ENCODE measurements around the gene FANCI.
A peak's percentile ranks its signal among the peaks of the same experiment; 100 is the strongest.

Gene FANCI

DNA sequence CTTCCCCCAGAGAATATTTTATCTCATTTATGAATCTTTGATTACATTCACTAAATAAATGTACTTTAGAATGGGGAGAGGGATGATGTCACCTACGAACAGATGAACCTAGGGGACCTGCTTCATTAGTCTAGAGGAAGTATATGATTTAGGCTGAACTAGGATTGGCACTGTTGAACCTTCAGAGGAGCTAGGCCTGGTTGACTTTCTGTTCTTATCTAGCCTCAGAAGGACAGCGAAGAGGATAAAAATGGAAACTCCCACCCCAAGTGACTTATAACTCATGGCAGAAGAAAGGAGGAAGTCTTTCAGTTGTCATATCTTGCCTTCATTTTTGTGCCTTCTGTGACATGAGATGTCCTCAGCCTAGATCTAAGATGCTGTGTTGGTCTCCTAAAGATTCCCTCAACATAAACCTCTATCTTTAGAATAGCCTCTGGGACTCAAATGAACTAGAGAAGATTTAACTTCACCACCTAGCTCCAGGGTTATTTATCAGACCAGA lies 48.2 kb downstream of the FANCI start:
- Histone ChIP-seq H3K9me3 (ENCODE audit: control insufficient read depth, insufficient read depth, low read depth, low read length) (no peaks in the 10 kb centered on the region), H3K27ac (ENCODE audit: extremely low read depth, low read depth, low read length) (no peak overlapping the region), H3K36me3 (ENCODE audit: control insufficient read depth in 2 of 2, insufficient read depth in 1 of 2, low read length in 2 of 2) (peaks cover 78 to 88% of the 10 kb centered on the region in 2 experiments), H3K4me3 (ENCODE audit: low read depth, low read length) (no peak overlapping the region), H3K4me1 (ENCODE audit: control insufficient read depth, insufficient read depth, low read length) (no peaks in the 10 kb centered on the region)
- CTCF ChIA-PET: interaction anchor here (0.6 to 2.3 kb wide), 7 partner anchors 11 to 181 kb away, joined by 3 to 12 read pairs (median 3); partner anchors contain the start of gene POLG
- TF ChIP-seq ZNF266 (tag by site-specific recombination; IDR thresholded peaks at IDR 0.05; ENCODE audit: low read depth) (no peak), ZNF146 (tag by site-specific recombination; IDR thresholded peaks at IDR 0.05) (no peak)
- POLR2A ChIA-PET: no interaction called here

DNA sequence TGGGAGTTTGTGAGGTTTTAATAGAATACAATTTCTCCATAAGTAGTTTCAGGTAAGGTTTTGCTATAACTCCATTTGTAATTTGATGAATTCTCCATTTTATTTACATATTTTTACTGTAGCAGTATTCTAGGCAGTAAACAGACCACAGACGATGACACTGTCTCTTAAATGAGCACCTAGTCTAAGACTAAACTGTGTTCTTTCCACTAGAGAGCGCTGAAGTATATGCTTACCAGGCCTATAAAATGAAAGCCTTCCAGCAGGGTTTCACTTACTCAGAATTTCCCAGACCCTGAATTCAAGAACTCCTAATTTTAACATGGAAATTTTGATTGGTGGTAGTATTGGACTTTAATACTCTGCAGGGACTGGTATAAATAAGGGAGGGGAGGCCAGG lies 49.2 kb downstream of the FANCI start:
- Histone ChIP-seq H3K36me3 (ENCODE audit: control insufficient read depth in 2 of 2, insufficient read depth in 1 of 2, low read length in 2 of 2) (peaks cover 70 to 88% of the 10 kb centered on the region in 2 experiments), H3K4me1 (ENCODE audit: control insufficient read depth, insufficient read depth, low read length) (no peaks in the 10 kb centered on the region), H3K27ac (ENCODE audit: extremely low read depth, low read depth, low read length) (no peak overlapping the region), H3K9me3 (ENCODE audit: control insufficient read depth, insufficient read depth, low read depth, low read length) (no peaks in the 10 kb centered on the region), H3K4me3 (ENCODE audit: low read depth, low read length) (no peak overlapping the region)
- POLR2A ChIA-PET: no interaction called here
- TF ChIP-seq, protein P1, sequence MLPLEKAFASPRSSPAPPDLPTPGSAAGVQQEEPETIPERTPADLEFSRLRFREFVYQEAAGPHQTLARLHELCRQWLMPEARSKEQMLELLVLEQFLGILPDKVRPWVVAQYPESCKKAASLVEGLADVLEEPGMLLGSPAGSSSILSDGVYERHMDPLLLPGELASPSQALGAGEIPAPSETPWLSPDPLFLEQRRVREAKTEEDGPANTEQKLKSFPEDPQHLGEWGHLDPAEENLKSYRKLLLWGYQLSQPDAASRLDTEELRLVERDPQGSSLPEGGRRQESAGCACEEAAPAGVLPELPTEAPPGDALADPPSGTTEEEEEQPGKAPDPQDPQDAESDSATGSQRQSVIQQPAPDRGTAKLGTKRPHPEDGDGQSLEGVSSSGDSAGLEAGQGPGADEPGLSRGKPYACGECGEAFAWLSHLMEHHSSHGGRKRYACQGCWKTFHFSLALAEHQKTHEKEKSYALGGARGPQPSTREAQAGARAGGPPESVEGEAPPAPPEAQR (tag by site-specific recombination; IDR thresholded peaks at IDR 0.05): no peak
- TF ChIP-seq ZNF19 (tag by site-specific recombination; IDR thresholded peaks at IDR 0.05; ENCODE audit: low read depth) (no peak), KLF9 (tag by site-specific recombination; IDR thresholded peaks at IDR 0.05; ENCODE audit: low read depth) (no peak), ZNF664 (tag by site-specific recombination; IDR thresholded peaks at IDR 0.05) (0 out of 2 replicates have a peak, but pooled peaks have one; percentile 10)
- TF ChIP-seq, protein P2, sequence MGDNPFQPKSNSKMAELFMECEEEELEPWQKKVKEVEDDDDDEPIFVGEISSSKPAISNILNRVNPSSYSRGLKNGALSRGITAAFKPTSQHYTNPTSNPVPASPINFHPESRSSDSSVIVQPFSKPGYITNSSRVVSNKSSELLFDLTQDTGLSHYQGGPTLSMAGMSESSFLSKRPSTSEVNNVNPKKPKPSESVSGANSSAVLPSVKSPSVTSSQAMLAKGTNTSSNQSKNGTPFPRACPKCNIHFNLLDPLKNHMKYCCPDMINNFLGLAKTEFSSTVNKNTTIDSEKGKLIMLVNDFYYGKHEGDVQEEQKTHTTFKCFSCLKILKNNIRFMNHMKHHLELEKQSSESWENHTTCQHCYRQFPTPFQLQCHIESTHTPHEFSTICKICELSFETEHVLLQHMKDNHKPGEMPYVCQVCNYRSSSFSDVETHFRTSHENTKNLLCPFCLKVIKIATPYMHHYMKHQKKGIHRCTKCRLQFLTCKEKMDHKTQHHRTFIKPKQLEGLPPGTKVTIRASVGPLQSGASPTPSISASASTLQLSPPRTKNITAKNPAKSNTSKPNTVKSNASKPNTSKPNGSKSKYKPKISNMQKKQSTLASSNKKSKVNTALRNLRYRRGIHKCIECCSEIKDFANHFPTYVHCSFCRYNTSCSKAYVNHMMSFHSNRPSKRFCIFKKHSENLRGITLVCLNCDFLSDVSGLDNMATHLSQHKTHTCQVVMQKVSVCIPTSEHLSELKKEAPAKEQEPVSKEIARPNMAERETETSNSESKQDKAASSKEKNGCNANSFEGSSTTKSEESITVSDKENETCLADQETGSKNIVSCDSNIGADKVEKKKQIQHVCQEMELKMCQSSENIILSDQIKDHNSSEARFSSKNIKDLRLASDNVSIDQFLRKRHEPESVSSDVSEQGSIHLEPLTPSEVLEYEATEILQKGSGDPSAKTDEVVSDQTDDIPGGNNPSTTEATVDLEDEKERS (tag by site-specific recombination; IDR thresholded peaks at IDR 0.05): no peak
- CTCF ChIA-PET: interaction anchor here (0.6 to 2.3 kb wide), 6 partner anchors 12 to 123 kb away, joined by 3 to 12 read pairs (median 4); partner anchors contain the start of gene POLG

DNA sequence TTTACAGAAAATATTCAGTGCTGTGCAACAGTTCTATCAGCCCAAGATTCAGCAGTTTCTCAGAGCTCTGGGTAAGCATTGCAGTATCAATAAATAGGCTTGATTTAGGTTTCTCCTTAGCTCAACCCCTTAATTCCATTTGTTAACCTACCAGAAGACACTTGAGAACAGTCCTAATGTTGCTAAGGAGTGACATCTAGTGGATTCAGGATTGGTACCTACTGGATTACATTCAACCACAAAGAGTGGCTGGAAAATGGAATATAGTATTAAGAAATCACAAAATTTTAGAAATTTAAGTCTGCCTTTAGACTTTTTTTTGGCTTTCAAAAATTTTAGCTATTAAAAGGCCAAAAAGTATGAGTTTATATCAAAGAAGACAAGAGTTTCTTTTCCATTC lies 56.1 kb downstream of the FANCI start:
- CTCF ChIA-PET: interaction anchor here (0.6 to 2.2 kb wide), 6 partner anchors 28 to 395 kb away, joined by 3 to 11 read pairs (median 4); no protein-coding TSS in a partner anchor
- H3K4me1 ChIP-seq (ENCODE audit: control insufficient read depth, insufficient read depth, low read length): no peaks in the 10 kb centered on the region
- no peaks in the 10 kb centered on the region for H3K9me3 ChIP-seq (ENCODE audit: control insufficient read depth, insufficient read depth, low read depth, low read length)
- H3K4me3 ChIP-seq (ENCODE audit: low read depth, low read length): no peak overlapping the region
- TF ChIP-seq, protein P3, sequence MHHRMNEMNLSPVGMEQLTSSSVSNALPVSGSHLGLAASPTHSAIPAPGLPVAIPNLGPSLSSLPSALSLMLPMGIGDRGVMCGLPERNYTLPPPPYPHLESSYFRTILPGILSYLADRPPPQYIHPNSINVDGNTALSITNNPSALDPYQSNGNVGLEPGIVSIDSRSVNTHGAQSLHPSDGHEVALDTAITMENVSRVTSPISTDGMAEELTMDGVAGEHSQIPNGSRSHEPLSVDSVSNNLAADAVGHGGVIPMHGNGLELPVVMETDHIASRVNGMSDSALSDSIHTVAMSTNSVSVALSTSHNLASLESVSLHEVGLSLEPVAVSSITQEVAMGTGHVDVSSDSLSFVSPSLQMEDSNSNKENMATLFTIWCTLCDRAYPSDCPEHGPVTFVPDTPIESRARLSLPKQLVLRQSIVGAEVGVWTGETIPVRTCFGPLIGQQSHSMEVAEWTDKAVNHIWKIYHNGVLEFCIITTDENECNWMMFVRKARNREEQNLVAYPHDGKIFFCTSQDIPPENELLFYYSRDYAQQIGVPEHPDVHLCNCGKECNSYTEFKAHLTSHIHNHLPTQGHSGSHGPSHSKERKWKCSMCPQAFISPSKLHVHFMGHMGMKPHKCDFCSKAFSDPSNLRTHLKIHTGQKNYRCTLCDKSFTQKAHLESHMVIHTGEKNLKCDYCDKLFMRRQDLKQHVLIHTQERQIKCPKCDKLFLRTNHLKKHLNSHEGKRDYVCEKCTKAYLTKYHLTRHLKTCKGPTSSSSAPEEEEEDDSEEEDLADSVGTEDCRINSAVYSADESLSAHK (tag by site-specific recombination; IDR thresholded peaks at IDR 0.05): no peak
- no peak for TF ChIP-seq ZNF140 (tag by site-specific recombination; IDR thresholded peaks at IDR 0.05)
- no peak for TF ChIP-seq ZNF112 (tag by site-specific recombination; IDR thresholded peaks at IDR 0.05)
- no peak for TF ChIP-seq ZNF404 (tag by site-specific recombination; IDR thresholded peaks at IDR 0.05)
- TF ChIP-seq PRDM10 (tag by site-specific recombination; IDR thresholded peaks at IDR 0.05): no peak
- no peak for TF ChIP-seq ZNF433 (tag by site-specific recombination; IDR thresholded peaks at IDR 0.05; ENCODE audit: low read depth)
- no peak for TF ChIP-seq ZNF24 (tag by site-specific recombination; IDR thresholded peaks at IDR 0.05)
- TF ChIP-seq ZNF473 (tag by site-specific recombination; IDR thresholded peaks at IDR 0.05): no peak
- TF ChIP-seq ZNF37A (tag by site-specific recombination; IDR thresholded peaks at IDR 0.05): no peak
- H3K27ac ChIP-seq (ENCODE audit: extremely low read depth, low read depth, low read length): no peak overlapping the region
- POLR2A ChIA-PET: no interaction called here
- peaks cover 64 to 84% of the 10 kb centered on the region in 2 experiments for H3K36me3 ChIP-seq (ENCODE audit: control insufficient read depth in 2 of 2, insufficient read depth in 1 of 2, low read length in 2 of 2)

Data from HEK293 (cell line).